ENCODE measurements around the gene SPATA1.
A peak's percentile ranks its signal among the peaks of the same experiment; 100 is the strongest.

The SPATA1 gene

DNA sequence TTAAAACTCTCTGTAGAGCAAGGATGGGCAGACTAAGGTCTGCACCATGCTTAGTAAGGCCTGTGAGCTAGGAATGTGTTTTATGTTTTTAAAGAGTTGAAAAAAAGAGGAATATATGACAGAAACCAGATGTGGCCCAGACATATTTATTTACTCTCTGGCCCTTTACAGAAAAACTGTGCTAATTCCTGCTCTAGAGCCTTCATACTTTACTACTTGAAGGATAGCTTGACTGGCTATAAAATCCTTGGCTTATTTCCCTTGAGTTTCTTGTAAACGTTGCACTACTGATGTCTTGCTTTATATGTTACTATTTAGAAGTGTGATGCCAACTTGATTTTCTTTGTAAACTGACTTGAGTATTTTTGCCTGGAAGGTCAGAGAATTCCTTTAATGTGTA, 34.6 kb downstream of the SPATA1 start:
- TF ChIP-seq SUZ12 (IDR thresholded peaks at IDR 0.05; ENCODE audit: extremely low read depth, insufficient read depth, insufficient read length) (no peak), YY1 (IDR thresholded peaks at IDR 0.05; ENCODE audit: insufficient read depth, insufficient read length) (no peak), ZNF274 (IDR thresholded peaks at IDR 0.05; ENCODE audit: low read depth, low read length) (no peak)
- Histone ChIP-seq H3K4me3 (ENCODE audit: insufficient read length, low read depth) (no peak overlapping the region), H3K9me3 (ENCODE audit: insufficient read depth, low read length) (no peaks in the 10 kb centered on the region), H3K27me3 (ENCODE audit: insufficient read depth, insufficient read length) (no peaks in the 10 kb centered on the region), H3K9ac (ENCODE audit: insufficient read length, low read depth) (no peak overlapping the region), H3K4me1 (ENCODE audit: insufficient read depth, insufficient read length) (no peaks in the 10 kb centered on the region), H3K36me3 (ENCODE audit: insufficient read depth, insufficient read length, low read length) (no peaks in the 10 kb centered on the region)
- DNase-seq (ENCODE audit: low read depth, low spot score) = no peak

DNA sequence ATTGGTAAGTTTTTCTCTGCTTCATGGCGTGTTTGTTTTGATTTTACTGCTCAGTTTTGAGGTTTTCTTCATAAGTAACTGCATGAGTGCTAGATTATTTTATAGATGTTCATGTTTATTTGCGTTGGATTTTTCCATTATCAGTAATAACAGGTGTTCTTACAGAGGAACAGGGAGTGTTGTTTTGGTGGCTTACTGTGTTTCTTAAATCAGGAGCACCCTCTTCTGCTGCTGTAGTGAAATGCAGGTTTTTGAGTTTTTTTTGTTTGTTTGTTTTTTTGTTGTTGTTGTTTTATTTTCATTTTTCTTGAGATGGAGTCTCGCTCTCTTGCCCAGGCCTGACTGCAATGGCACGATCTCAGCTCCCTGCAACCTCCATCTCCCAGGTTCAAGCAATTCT, 35.5 kb downstream of the SPATA1 start:
- Histone ChIP-seq H3K27me3 (ENCODE audit: insufficient read depth, insufficient read length) (no peaks in the 10 kb centered on the region), H3K4me3 (ENCODE audit: insufficient read length, low read depth) (no peak overlapping the region), H3K36me3 (ENCODE audit: insufficient read depth, insufficient read length, low read length) (no peaks in the 10 kb centered on the region), H3K9me3 (ENCODE audit: insufficient read depth, low read length) (no peaks in the 10 kb centered on the region), H3K4me1 (ENCODE audit: insufficient read depth, insufficient read length) (no peaks in the 10 kb centered on the region), H3K9ac (ENCODE audit: insufficient read length, low read depth) (no peak overlapping the region)
- no peak for TF ChIP-seq YY1 (IDR thresholded peaks at IDR 0.05; ENCODE audit: insufficient read depth, insufficient read length)
- TF ChIP-seq SUZ12 (IDR thresholded peaks at IDR 0.05; ENCODE audit: extremely low read depth, insufficient read depth, insufficient read length) = no peak
- no peak for TF ChIP-seq ZNF274 (IDR thresholded peaks at IDR 0.05; ENCODE audit: low read depth, low read length)
- no peak for DNase-seq (ENCODE audit: low read depth, low spot score)

GRCh38 chr1:84550826-84551225, 44.6 kb downstream of the SPATA1 start:
- Histone ChIP-seq H3K4me3 (ENCODE audit: insufficient read length, low read depth) (no peak overlapping the region), H3K27me3 (ENCODE audit: insufficient read depth, insufficient read length) (no peaks in the 10 kb centered on the region), H3K4me1 (ENCODE audit: insufficient read depth, insufficient read length) (no peaks in the 10 kb centered on the region), H3K9me3 (ENCODE audit: insufficient read depth, low read length) (no peaks in the 10 kb centered on the region), H3K36me3 (ENCODE audit: insufficient read depth, insufficient read length, low read length) (peaks cover 2% of the 10 kb centered on the region), H3K9ac (ENCODE audit: insufficient read length, low read depth) (no peak overlapping the region)
- no peak for DNase-seq (ENCODE audit: low read depth, low spot score)
- TF ChIP-seq ZNF274 (IDR thresholded peaks at IDR 0.05; ENCODE audit: low read depth, low read length) = no peak
- TF ChIP-seq YY1 (IDR thresholded peaks at IDR 0.05; ENCODE audit: insufficient read depth, insufficient read length) = no peak
- TF ChIP-seq SUZ12 (IDR thresholded peaks at IDR 0.05; ENCODE audit: extremely low read depth, insufficient read depth, insufficient read length) = no peak

- Histone ChIP-seq H3K9me3 (ENCODE audit: insufficient read depth, low read length) (no peaks in the 10 kb centered on the region), H3K36me3 (ENCODE audit: insufficient read depth, insufficient read length, low read length) (peaks cover 34% of the 10 kb centered on the region), H3K4me3 (ENCODE audit: insufficient read length, low read depth) (no peak overlapping the region), H3K27me3 (ENCODE audit: insufficient read depth, insufficient read length) (no peaks in the 10 kb centered on the region), H3K4me1 (ENCODE audit: insufficient read depth, insufficient read length) (no peaks in the 10 kb centered on the region), H3K9ac (ENCODE audit: insufficient read length, low read depth) (no peak overlapping the region)
- DNase-seq (ENCODE audit: low read depth, low spot score) = no peak
- no peak for TF ChIP-seq YY1 (IDR thresholded peaks at IDR 0.05; ENCODE audit: insufficient read depth, insufficient read length)
- TF ChIP-seq ZNF274 (IDR thresholded peaks at IDR 0.05; ENCODE audit: low read depth, low read length) = no peak
- TF ChIP-seq SUZ12 (IDR thresholded peaks at IDR 0.05; ENCODE audit: extremely low read depth, insufficient read depth, insufficient read length) = no peak
These were observed 63.0 kb downstream of the SPATA1 start for GRCh38 chr1:84569216-84569615.

DNA sequence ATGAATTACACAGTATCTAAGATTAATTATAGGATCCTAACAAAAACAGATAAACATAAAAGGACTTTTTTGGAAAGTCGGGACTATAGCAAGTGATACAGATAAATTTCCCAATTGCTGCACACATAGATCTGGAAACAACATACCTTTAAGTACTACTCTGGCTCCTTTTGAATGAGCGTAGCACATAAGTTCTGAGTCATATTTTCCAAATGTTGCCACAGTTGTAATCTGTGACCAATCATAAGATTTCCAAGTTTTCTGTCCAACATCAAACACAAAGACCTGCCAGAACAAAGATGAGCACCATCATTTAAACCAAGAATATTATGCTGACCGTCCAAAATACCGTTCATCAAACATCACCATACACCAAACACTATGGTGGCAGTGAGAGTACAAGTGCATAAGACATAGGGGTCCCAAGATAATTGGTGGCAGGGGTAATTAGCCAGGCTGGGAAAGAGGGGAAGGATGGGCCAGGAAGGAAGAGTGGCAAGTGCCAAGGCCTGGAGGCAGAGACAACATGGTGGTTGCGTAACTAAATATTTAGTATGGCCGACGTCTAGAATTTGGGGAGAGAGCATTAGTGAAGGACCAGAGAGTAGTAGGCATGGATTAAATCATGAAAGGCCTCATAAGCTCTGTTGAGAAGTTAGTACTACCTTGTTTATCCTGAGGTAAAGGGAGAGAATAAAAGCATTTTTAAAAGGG, 64.4 kb downstream of the SPATA1 start:
- DNase-seq (ENCODE audit: low read depth, low spot score) = no peak
- Histone ChIP-seq H3K27me3 (ENCODE audit: insufficient read depth, insufficient read length) (peaks cover 6% of the 10 kb centered on the region), H3K9me3 (ENCODE audit: insufficient read depth, low read length) (no peaks in the 10 kb centered on the region), H3K4me1 (ENCODE audit: insufficient read depth, insufficient read length) (peaks cover 1% of the 10 kb centered on the region), H3K36me3 (ENCODE audit: insufficient read depth, insufficient read length, low read length) (peaks cover 28% of the 10 kb centered on the region), H3K9ac (ENCODE audit: insufficient read length, low read depth) (no peak overlapping the region), H3K4me3 (ENCODE audit: insufficient read length, low read depth) (no peak overlapping the region)
- no peak for TF ChIP-seq ZNF274 (IDR thresholded peaks at IDR 0.05; ENCODE audit: low read depth, low read length)
- TF ChIP-seq SUZ12 (IDR thresholded peaks at IDR 0.05; ENCODE audit: extremely low read depth, insufficient read depth, insufficient read length) = no peak
- TF ChIP-seq YY1 (IDR thresholded peaks at IDR 0.05; ENCODE audit: insufficient read depth, insufficient read length) = no peak

DNA sequence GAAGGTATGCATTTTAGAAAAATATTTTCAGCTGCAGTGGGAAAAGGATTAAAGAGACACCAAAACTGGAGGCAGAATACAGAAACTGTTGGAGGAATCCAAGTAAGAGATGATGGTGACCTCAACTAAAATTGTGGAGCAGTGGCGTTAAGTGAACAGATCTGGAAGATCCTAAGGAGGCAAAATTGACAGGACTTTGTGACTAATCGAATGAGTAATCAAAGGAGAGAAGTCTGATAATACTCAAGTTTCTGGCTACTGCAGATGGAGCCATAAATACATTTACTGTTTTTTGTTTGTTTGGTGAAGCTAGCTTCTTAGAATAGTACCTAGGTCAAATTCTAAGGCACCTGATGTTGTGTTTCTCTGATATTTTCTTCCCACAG, 65.0 kb downstream of the SPATA1 start:
- peaks cover 1% of the 10 kb centered on the region for H3K4me1 ChIP-seq (ENCODE audit: insufficient read depth, insufficient read length)
- DNase-seq (ENCODE audit: low read depth, low spot score) = no peak
- peaks cover 6% of the 10 kb centered on the region for H3K27me3 ChIP-seq (ENCODE audit: insufficient read depth, insufficient read length)
- no peak overlapping the region for H3K4me3 ChIP-seq (ENCODE audit: insufficient read length, low read depth)
- TF ChIP-seq ZNF274 (IDR thresholded peaks at IDR 0.05; ENCODE audit: low read depth, low read length) = no peak
- TF ChIP-seq YY1 (IDR thresholded peaks at IDR 0.05; ENCODE audit: insufficient read depth, insufficient read length) = no peak
- TF ChIP-seq SUZ12 (IDR thresholded peaks at IDR 0.05; ENCODE audit: extremely low read depth, insufficient read depth, insufficient read length) = no peak
- no peak overlapping the region for H3K9ac ChIP-seq (ENCODE audit: insufficient read length, low read depth)
- peaks cover 25% of the 10 kb centered on the region for H3K36me3 ChIP-seq (ENCODE audit: insufficient read depth, insufficient read length, low read length)
- no peaks in the 10 kb centered on the region for H3K9me3 ChIP-seq (ENCODE audit: insufficient read depth, low read length)

- TF ChIP-seq YY1 (IDR thresholded peaks at IDR 0.05; ENCODE audit: insufficient read depth, insufficient read length) = no peak
- TF ChIP-seq ZNF274 (IDR thresholded peaks at IDR 0.05; ENCODE audit: low read depth, low read length) = no peak
- TF ChIP-seq SUZ12 (IDR thresholded peaks at IDR 0.05; ENCODE audit: extremely low read depth, insufficient read depth, insufficient read length) = no peak
- Histone ChIP-seq H3K9me3 (ENCODE audit: insufficient read depth, low read length) (no peaks in the 10 kb centered on the region), H3K9ac (ENCODE audit: insufficient read length, low read depth) (peak overlapping the region; percentile 96), H3K36me3 (ENCODE audit: insufficient read depth, insufficient read length, low read length) (peaks cover 19% of the 10 kb centered on the region), H3K4me3 (ENCODE audit: insufficient read length, low read depth) (peak overlapping the region; percentile 77), H3K4me1 (ENCODE audit: insufficient read depth, insufficient read length) (peaks cover 1% of the 10 kb centered on the region), H3K27me3 (ENCODE audit: insufficient read depth, insufficient read length) (peaks cover 6% of the 10 kb centered on the region)
- DNase-seq (ENCODE audit: low read depth, low spot score) = no peak
These were observed 67.3 kb downstream of the SPATA1 start for GRCh38 chr1:84573481-84573966.
